K562 (cell line): Measurements from ENCODE around the gene GLIPR1L2. TPM values are rescaled to one million over a fixed set of nuclear protein-coding genes. Genes with fewer than 3 reads are reported as not detected.
A peak's percentile ranks its signal among the peaks of the same experiment; 100 is the strongest.

Experiments
- ATAC-seq: fragments of 200-7000 bp; cut with Tn5 transposase; 3 replicates; pipeline ENCODE4 v1.9.1; 2020; ENCODE audit warnings: moderate library complexity
- BruUV-seq: library from RNA; stranded (reverse); fragments of 400-500 nt; replicated peaks from 2 replicates; lab custom pipeline; 2021; lab: Mats Ljungman, UMichigan
- CTCF ChIA-PET: fragments of 300-600 bp; formaldehyde crosslinking; extraction: SDS; loops from one replicate; lab custom pipeline; 2021; ENCODE audit warnings: low intra/inter-chr PET ratio; lab: Yijun Ruan, JAX
- POLR2A ChIA-PET: fragments of 300-600, 350-650 bp; sonication (Branson Sonifier 250); formaldehyde crosslinking; extraction: SDS; loops from one replicate; lab custom pipeline; 2021; ENCODE audit warnings: antibody characterized with exemption, inconsistent platforms; lab: Yijun Ruan, JAX
- DNase-seq, 4 experiments: peaks; one replicate each; pipeline versions ENCODE4 v3.0.0 to v3.0.0-alpha.2; 2011 to 2018; ENCODE audit warnings: low spot score in 3 of 4, mixed read lengths in 3 of 4; ENCODE audit errors: extremely low read depth in 1 of 4
- FAIRE-seq: peaks from 2 replicates; lab custom pipeline; 2011; peaks lifted over from hg19 to GRCh38; lab: Jason Lieb, UNC
- H2AFZ ChIP-seq: 2 replicates; pipeline ENCODE4 v1.6.0; 2011; ENCODE audit warnings: low read depth, low read length, control low read depth, inconsistent platforms
- H3K27ac ChIP-seq: fragments of 200-600 bp; 3 replicates; pipeline ENCODE4 v1.8.0; 2011; ENCODE audit warnings: low read depth, mild to moderate bottlenecking, control low read depth, inconsistent platforms, low read length, moderate library complexity, mixed read lengths; ENCODE audit errors: extremely low read depth
- H3K27me3 ChIP-seq, 2 experiments: fragments of 300-600 bp in 1 of 2; 2 replicates in 1 of 2; 3 replicates in 1 of 2; pipeline versions ENCODE4 v1.6.0 to v1.8.0; 2011; ENCODE audit warnings: inconsistent platforms in 2 of 2, low read length in 2 of 2, mild to moderate bottlenecking in 1 of 2, mixed read lengths in 1 of 2, moderate library complexity in 1 of 2; ENCODE audit not compliant: control insufficient read depth in 2 of 2, insufficient read depth in 2 of 2
- H3K36me3 ChIP-seq: fragments of 300-600 bp; 3 replicates; pipeline ENCODE4 v1.8.0; 2011; ENCODE audit warnings: mild to moderate bottlenecking, low read length, inconsistent platforms; ENCODE audit not compliant: control insufficient read depth, insufficient read depth
- H3K4me1 ChIP-seq, 2 experiments: fragments of 200-600 bp in 1 of 2; replicated peaks in 1 of 2; 2 replicates in 1 of 2; 3 replicates in 1 of 2; pipeline versions ENCODE4 v1.5.1 to v1.8.0; 2011; ENCODE audit warnings: inconsistent platforms in 2 of 2, low read length in 2 of 2, mild to moderate bottlenecking in 1 of 2, mixed read lengths in 1 of 2, moderate library complexity in 1 of 2; ENCODE audit not compliant: control insufficient read depth in 2 of 2, insufficient read depth in 2 of 2
- H3K4me2 ChIP-seq: 2 replicates; pipeline ENCODE4 v1.6.1; 2011; ENCODE audit warnings: low read length, control low read depth, inconsistent platforms, mixed read lengths; ENCODE audit not compliant: insufficient read depth
- H3K4me3 ChIP-seq: fragments of 200-600 bp; sonication (generic), shearing (Covaris generic); 2 replicates; pipeline ENCODE4 v1.5.1; 2016; ENCODE audit warnings: control low read depth, inconsistent platforms
- H3K79me2 ChIP-seq: fragments of 200-600 bp; 3 replicates; pipeline ENCODE4 v1.8.0; 2011; ENCODE audit warnings: low read length, inconsistent platforms; ENCODE audit not compliant: control insufficient read depth, insufficient read depth
- H3K9ac ChIP-seq, 2 experiments: 2 replicates each; pipeline versions ENCODE4 v1.6.0 to v1.6.1; 2011; ENCODE audit warnings: low read depth in 2 of 2, low read length in 2 of 2, control low read depth in 1 of 2, inconsistent platforms in 1 of 2, mild to moderate bottlenecking in 1 of 2, mixed read lengths in 1 of 2; ENCODE audit not compliant: insufficient read depth in 1 of 2
- H3K9me1 ChIP-seq: one replicate; pipeline ENCODE4 v1.6.0; 2011; ENCODE audit warnings: inconsistent platforms, mild to moderate bottlenecking, low read length, moderate library complexity; ENCODE audit not compliant: control insufficient read depth, insufficient read depth
- H3K9me3 ChIP-seq: replicated peaks from 2 replicates; pipeline ENCODE4 v1.5.1; 2011; ENCODE audit warnings: low read depth, low read length, inconsistent platforms; ENCODE audit not compliant: control insufficient read depth, insufficient read depth
- H4K20me1 ChIP-seq: replicated peaks from 2 replicates; pipeline ENCODE4 v1.6.1; 2011; ENCODE audit warnings: low read length, inconsistent platforms, mixed read lengths; ENCODE audit not compliant: control insufficient read depth, insufficient read depth
- C11orf30 ChIP-seq: fragments of 450-650 bp; IDR thresholded peaks from 2 replicates; pipeline ENCODE4 v1.6.1; 2016; ENCODE audit warnings: low read depth, mild to moderate bottlenecking
- MAFF ChIP-seq: IDR thresholded peaks from 2 replicates; pipeline ENCODE4 v1.6.1; 2012; ENCODE audit warnings: low read length, improper control_type of control experiment
- MAFG ChIP-seq: fragments of 450-650 bp; conservative IDR thresholded peaks from 2 replicates; pipeline ENCODE4 v1.6.1; 2016; ENCODE audit warnings: missing genetic modification characterization, missing compliant biosample characterization
- MAFK ChIP-seq: IDR thresholded peaks from 2 replicates; pipeline ENCODE4 v1.6.1; 2011; ENCODE audit warnings: low read length, improper control_type of control experiment
- MYC ChIP-seq, 2 experiments: fragments of 250-450 bp in 1 of 2; sonication (Bioruptor Pico) in 1 of 2; IDR thresholded peaks; 2 replicates each; pipeline versions ENCODE4 v1.5.1 to v1.6.1; 2012 to 2021; ENCODE audit warnings: low read depth in 2 of 2, borderline replicate concordance in 1 of 2, improper control_type of control experiment in 1 of 2, low read length in 1 of 2, mild to moderate bottlenecking in 1 of 2, moderate library complexity in 1 of 2
- YBX1 ChIP-seq: fragments of 450-650 bp; IDR thresholded peaks from 2 replicates; pipeline ENCODE4 v1.7.1; 2016; ENCODE audit warnings: mild to moderate bottlenecking
- ZNF253 ChIP-seq: fragments of 250-450 bp; sonication (Bioruptor Pico); conservative IDR thresholded peaks from 2 replicates; pipeline ENCODE4 v1.6.1; 2021; ENCODE audit warnings: mild to moderate bottlenecking
- ZNF274 ChIP-seq: IDR thresholded peaks from 2 replicates; pipeline ENCODE4 v1.6.1; 2011; ENCODE audit warnings: low read depth, mild to moderate bottlenecking, low read length, moderate library complexity, borderline replicate concordance
- ZNF316 ChIP-seq: fragments of 450-650 bp; IDR thresholded peaks from 2 replicates; pipeline ENCODE4 v1.6.1; 2016
- ZNF561 ChIP-seq: fragments of 450-650 bp; formaldehyde crosslinking; conservative IDR thresholded peaks from 2 replicates; pipeline ENCODE4 v1.4.0; 2020; ENCODE audit warnings: mild to moderate bottlenecking, moderate library complexity
- WGBS: fragments of 100-300 bp; shearing (Covaris generic); methylation state at CpG from one replicate; pipeline ENCODE4 v1.1.6; 2016; ENCODE audit warnings: low coverage, mixed read lengths; ENCODE audit not compliant: insufficient coverage; ENCODE audit errors: missing lambda C conversion rate; 5-methylcytosine and 5-hydroxymethylcytosine counted together
- in situ Hi-C: fragments of 300-500 bp; cut with MboI; formaldehyde crosslinking; loops from 4 replicates; pipeline ENCODE4 v1.15.0; 2018; ENCODE audit warnings: inconsistent platforms, mixed read lengths
- intact Hi-C: fragments of 100-400 bp; cut with micrococcal nuclease; formaldehyde crosslinking; loops from 2 replicates; pipeline ENCODE4 v1.14.2; 2022
- polyA plus RNA-seq, 8 experiments: library from polyadenylated mRNA; depleted of rRNA in 4 of 8; stranded (reverse) in 5 of 8; unstranded in 3 of 8; fragments of >200 nt; fragmentation: Nextera tagmentation in 2 of 8; fragmentation: Illumina TruSeq in 1 of 8; extraction: Ambion mirVana in 2 of 8; extraction: Trizol in 1 of 8; gene quantifications; 2 replicates each; pipeline versions ENCODE4 v1.2.1 to v1.2.3, GENCODE V29; 2011 to 2014; ENCODE audit warnings: inconsistent platforms in 1 of 8, missing spikeins in 1 of 8
- total RNA-seq, 7 experiments: library from RNA; depleted of rRNA in 6 of 7; stranded (reverse); fragments of >200 nt in 6 of 7; fragmentation: Illumina TruSeq in 2 of 7; extraction: Trizol in 2 of 7; gene quantifications; 2 replicates each; pipeline versions ENCODE4 v1.2.1 to v1.2.3, GENCODE V29; 2011 to 2021; ENCODE audit warnings: low replicate concordance in 1 of 7
- TF ChIP-seq, protein P1 (sequence below), 2 experiments: fragments of 450-650 bp; conservative IDR thresholded peaks; 2 replicates each; pipeline ENCODE4 v1.6.1; 2017; ENCODE audit warnings: mild to moderate bottlenecking in 2 of 2, moderate library complexity in 2 of 2

The GLIPR1L2 gene
- total and polyA plus RNA-seq, 9 of the 15 experiments (the other 6 are each of a cell fraction or from before 2014, with no cell fraction given): not detected

DNA sequence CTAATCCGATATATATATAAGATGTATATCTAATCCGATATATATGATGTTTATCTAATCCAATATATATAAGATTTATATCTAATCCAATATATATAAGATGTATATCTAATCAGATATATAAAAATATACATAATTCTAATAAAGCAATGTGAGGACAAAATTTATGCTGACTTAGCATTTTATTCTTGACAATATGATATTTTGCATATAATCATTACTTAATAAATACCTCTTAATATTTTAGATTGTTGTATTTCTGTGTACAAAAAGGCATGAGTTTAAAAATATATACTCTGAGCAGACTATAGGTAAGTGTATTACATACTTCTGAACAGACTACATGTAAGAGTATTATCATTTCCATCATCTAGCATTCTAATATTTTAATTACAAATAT, 18.9 kb downstream of the GLIPR1L2 start:
- H3K79me2 ChIP-seq: no peaks in the 10 kb centered on the region
- H3K9me3 ChIP-seq: no peaks in the 10 kb centered on the region
- H2AFZ ChIP-seq: no peak overlapping the region
- 0% methylated on average over 2 of the region's 2 CpGs for WGBS
- H3K36me3 ChIP-seq: no peaks in the 10 kb centered on the region
- FAIRE-seq: no peak
- no peaks in the 10 kb centered on the region for H3K27me3 ChIP-seq
- CTCF ChIA-PET: no interaction called here
- H3K4me3 ChIP-seq: no peak overlapping the region
- no peaks in the 10 kb centered on the region for H3K4me1 ChIP-seq
- no peak overlapping the region for H3K9ac ChIP-seq
- no peaks in the 10 kb centered on the region for H3K9me1 ChIP-seq
- H3K4me2 ChIP-seq: no peak overlapping the region
- no peak for ATAC-seq
- intact Hi-C loops (no loop called here), in situ Hi-C loops (no loop called here)
- TF ChIP-seq MAFF (peak; percentile 94), ZNF274 (no peak; the same call in 1 of the 2 replicates), MAFK (peak; percentile 98), C11orf30 (peak; percentile 89), MAFG (peak; percentile 73), ZNF316 (peak; percentile 96), YBX1 (no peak)
- no peak overlapping the region for H3K27ac ChIP-seq
- DNase-seq: no peak
- BruUV-seq: no TSS peak
- no peaks in the 10 kb centered on the region for H4K20me1 ChIP-seq
- POLR2A ChIA-PET: no interaction called here

DNA sequence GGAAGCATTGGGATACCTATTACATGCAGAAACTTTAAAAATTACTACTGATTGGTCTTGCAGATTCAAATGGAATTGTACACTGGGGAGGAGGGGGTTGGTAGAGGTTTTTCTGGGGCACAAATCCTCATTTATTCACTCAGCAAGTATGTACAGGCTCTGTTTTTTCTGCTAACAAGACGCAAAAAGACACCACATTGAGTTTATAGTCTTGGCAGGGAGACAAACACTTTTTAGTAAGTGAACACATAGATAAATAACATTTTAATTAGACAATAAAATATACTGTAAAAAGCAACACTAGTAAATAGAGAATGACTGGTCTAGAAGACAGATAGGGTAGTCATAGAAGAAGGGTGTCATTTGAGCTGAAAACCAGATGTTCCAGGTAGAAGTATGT, 23.8 kb downstream of the GLIPR1L2 start:
- Histone ChIP-seq H3K4me3 (no peak overlapping the region), H3K27ac (no peak overlapping the region), H3K9me3 (no peaks in the 10 kb centered on the region), H3K27me3 (no peaks in the 10 kb centered on the region), H2AFZ (no peak overlapping the region), H3K4me1 (no peaks in the 10 kb centered on the region), H3K36me3 (no peaks in the 10 kb centered on the region), H4K20me1 (no peaks in the 10 kb centered on the region), H3K4me2 (no peak overlapping the region), H3K79me2 (no peaks in the 10 kb centered on the region), H3K9me1 (no peaks in the 10 kb centered on the region), H3K9ac (no peak overlapping the region)
- in situ Hi-C loops: no loop called here
- 0% methylated on average over 1 of the region's 1 CpG for WGBS
- no peak for FAIRE-seq
- CTCF ChIA-PET: no interaction called here
- TF ChIP-seq MYC (IDR thresholded peaks at IDR 0.05; ENCODE audit: low read depth, low read length) (no peak), MYC (CRISPR knock-in tag; IDR thresholded peaks at IDR 0.05; ENCODE audit: borderline replicate concordance, low read depth) (no peak), ZNF561 (CRISPR knock-in tag) (no peak), ZNF253 (CRISPR knock-in tag) (no peak)
- TF ChIP-seq, protein P1, sequence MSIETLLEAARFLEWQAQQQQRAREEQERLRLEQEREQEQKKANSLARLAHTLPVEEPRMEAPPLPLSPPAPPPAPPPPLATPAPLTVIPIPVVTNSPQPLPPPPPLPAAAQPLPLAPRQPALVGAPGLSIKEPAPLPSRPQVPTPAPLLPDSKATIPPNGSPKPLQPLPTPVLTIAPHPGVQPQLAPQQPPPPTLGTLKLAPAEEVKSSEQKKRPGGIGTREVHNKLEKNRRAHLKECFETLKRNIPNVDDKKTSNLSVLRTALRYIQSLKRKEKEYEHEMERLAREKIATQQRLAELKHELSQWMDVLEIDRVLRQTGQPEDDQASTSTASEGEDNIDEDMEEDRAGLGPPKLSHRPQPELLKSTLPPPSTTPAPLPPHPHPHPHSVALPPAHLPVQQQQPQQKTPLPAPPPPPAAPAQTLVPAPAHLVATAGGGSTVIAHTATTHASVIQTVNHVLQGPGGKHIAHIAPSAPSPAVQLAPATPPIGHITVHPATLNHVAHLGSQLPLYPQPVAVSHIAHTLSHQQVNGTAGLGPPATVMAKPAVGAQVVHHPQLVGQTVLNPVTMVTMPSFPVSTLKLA (conservative IDR thresholded peaks at IDR 0.05): no peak
- ATAC-seq: no peak
- no TSS peak for BruUV-seq
- intact Hi-C loops: no loop called here
- no peak for DNase-seq
- POLR2A ChIA-PET: no interaction called here
